ENCODE measurements around the gene FBXO38.

Gene FBXO38

GRCh38 chr5:148406406-148406805 is 22.6 kb downstream of the FBXO38 start:
- Histone ChIP-seq H3K4me3 (no peak overlapping the region), H3K27ac (no peak overlapping the region)
- TF ChIP-seq, protein P1, sequence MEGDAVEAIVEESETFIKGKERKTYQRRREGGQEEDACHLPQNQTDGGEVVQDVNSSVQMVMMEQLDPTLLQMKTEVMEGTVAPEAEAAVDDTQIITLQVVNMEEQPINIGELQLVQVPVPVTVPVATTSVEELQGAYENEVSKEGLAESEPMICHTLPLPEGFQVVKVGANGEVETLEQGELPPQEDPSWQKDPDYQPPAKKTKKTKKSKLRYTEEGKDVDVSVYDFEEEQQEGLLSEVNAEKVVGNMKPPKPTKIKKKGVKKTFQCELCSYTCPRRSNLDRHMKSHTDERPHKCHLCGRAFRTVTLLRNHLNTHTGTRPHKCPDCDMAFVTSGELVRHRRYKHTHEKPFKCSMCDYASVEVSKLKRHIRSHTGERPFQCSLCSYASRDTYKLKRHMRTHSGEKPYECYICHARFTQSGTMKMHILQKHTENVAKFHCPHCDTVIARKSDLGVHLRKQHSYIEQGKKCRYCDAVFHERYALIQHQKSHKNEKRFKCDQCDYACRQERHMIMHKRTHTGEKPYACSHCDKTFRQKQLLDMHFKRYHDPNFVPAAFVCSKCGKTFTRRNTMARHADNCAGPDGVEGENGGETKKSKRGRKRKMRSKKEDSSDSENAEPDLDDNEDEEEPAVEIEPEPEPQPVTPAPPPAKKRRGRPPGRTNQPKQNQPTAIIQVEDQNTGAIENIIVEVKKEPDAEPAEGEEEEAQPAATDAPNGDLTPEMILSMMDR (IDR thresholded peaks at IDR 0.05) = no peak
- DNase-seq (ENCODE audit: low spot score) = no peak

- no peak for DNase-seq (ENCODE audit: low spot score)
- Histone ChIP-seq H3K27ac (no peak overlapping the region), H3K4me3 (no peak overlapping the region)
- TF ChIP-seq, protein P1 (IDR thresholded peaks at IDR 0.05) = no peak
These were observed 24.3 kb downstream of the FBXO38 start for GRCh38 chr5:148408092-148408491.

DNA sequence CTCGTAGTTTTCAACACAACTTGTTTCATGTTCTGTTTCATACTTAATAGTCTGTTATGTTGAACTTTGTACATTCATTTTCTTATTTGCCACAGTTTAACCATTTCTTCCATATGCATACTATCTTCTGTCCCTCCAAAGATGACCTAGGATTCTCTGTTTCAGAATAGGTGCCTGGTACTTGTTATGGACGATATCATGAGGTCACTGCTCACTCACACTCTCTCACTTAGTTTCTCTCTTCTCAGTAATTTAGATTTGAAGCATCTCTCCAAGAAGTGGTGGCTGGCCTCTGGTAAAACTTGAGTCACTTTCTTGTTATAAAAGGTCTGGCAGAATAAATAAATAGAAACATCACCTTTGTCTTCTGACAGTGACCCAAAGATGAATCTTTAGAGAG is 28.4 kb downstream of the FBXO38 start:
- no peak overlapping the region for H3K4me3 ChIP-seq
- no peak for DNase-seq (ENCODE audit: low spot score)
- TF ChIP-seq, protein P1 (IDR thresholded peaks at IDR 0.05) = no peak
- no peak overlapping the region for H3K27ac ChIP-seq

GRCh38 chr5:148414833-148415232 is 31.1 kb downstream of the FBXO38 start:
- Histone ChIP-seq H3K27ac (no peak overlapping the region), H3K4me3 (no peak overlapping the region)
- DNase-seq (ENCODE audit: low spot score) = no peak
- TF ChIP-seq, protein P1 (IDR thresholded peaks at IDR 0.05) = no peak

GRCh38 chr5:148416416-148416815 is 32.7 kb downstream of the FBXO38 start:
- no peak overlapping the region for H3K27ac ChIP-seq
- H3K4me3 ChIP-seq = no peak overlapping the region
- DNase-seq (ENCODE audit: low spot score) = no peak
- TF ChIP-seq, protein P1 (IDR thresholded peaks at IDR 0.05) = no peak

DNA sequence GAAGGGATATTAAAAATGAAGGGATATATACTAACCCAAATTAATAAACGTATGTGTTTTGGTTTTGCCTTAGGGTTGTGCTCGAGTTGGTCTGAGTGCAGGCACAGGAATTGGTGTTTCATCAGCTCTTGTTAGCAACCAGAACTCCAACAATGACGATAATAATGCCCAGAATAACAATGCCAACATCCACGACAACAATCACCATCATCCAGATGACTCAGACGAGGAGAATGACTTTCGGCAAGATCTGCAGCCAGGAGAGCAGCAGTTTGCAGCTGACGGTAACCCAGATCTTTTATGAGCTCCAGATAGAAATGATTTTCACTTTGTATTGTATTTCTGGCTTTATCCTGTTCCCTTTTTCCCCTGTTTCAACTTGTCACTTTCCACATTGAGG is 33.2 kb downstream of the FBXO38 start:
- Histone ChIP-seq H3K4me3 (no peak overlapping the region), H3K27ac (no peak overlapping the region)
- DNase-seq (ENCODE audit: low spot score) = no peak
- TF ChIP-seq, protein P1 (IDR thresholded peaks at IDR 0.05) = no peak

DNA sequence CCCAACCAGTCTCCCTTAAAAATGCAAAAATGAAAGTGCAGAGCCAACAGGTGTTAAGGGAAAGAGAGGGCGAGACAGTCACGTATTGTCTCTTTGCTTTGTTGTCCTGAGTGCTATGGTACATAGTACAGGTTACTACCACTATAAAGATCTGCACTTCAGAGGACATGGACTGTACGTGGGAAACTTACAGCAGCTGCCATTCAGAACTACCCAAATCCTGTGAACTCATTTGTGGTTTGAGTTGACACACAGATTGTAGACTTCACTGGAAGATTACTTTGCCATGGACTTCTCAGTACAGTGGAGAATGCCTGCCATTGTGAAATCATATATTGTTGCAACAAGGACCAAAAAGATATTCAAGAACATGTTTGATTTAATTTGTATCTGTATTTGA is 34.8 kb downstream of the FBXO38 start:
- H3K4me3 ChIP-seq = no peak overlapping the region
- DNase-seq (ENCODE audit: low spot score) = no peak
- TF ChIP-seq, protein P1 (IDR thresholded peaks at IDR 0.05) = no peak
- no peak overlapping the region for H3K27ac ChIP-seq

All from coronary artery (tissue), 2 donors.